Erythroblast (primary cell): ENCODE results near the gene NOBOX.

Experiments
- GATA1 ChIP-seq: IDR thresholded peaks from 2 replicates; pipeline ENCODE4 v1.6.1; 2011; ENCODE audit warnings: low read depth, mild to moderate bottlenecking, control low read depth, low read length, moderate library complexity
- POLR2A ChIP-seq: IDR thresholded peaks from 2 replicates; pipeline ENCODE4 v1.6.1; 2011; ENCODE audit warnings: mild to moderate bottlenecking, low read length

DNA sequence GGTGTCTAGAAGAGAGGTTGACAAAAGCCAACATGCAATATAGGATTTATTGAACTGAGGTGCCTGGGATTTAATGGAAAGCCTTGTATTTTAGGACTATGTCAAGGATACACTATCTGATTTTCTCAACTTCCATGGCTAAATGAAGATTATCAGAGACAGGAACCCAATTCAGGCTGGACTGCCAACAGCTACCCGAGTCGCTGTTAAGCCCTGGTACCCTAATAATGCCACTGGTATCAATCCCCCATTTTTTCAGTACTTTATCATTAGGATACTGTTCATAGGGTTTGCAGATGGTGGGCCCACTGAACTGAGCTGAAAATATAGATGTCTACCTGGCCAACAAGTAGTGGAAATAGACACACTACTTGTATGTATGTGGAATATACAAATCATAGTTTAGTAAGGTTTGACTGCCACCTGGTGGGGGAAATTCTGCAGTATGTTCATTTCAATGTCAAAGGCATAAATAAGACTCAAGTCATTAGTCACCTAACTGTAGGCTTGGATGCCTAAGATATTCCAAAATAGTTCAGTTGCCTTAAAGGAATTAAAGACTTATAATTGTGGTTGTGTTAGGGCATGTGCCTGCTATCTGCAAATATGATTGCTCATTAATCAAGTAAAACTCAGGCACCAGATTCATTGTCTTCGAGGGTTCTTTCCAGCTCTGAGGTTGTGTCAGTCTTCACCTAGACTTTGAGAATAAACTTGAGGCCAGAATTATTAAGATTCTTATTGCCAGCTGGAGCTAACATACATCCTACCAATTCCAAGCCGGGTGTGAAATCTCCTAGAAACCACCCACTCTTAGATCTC lies 34.1 kb upstream of the NOBOX start:
- TF ChIP-seq POLR2A (no peak), GATA1 (no peak)
